HFF-Myc (cell line): ENCODE results near the gene HDAC8.

Source experiments
- DNase-seq: peaks from one replicate; pipeline ENCODE4 v3.0.0-alpha.2; 2011; ENCODE audit warnings: low read depth; ENCODE audit errors: extremely low read depth
- H3K4me3 ChIP-seq: replicated peaks from 2 replicates; pipeline ENCODE4 v1.5.1; 2011; ENCODE audit warnings: low read depth, mild to moderate bottlenecking, control low read depth, low read length
- TF ChIP-seq, protein P1 (sequence below): IDR thresholded peaks from 2 replicates; pipeline ENCODE4 v1.5.1; 2012; ENCODE audit warnings: mild to moderate bottlenecking, low read depth, low read length, control low read depth; ENCODE audit errors: missing control alignments

Gene HDAC8

DNA sequence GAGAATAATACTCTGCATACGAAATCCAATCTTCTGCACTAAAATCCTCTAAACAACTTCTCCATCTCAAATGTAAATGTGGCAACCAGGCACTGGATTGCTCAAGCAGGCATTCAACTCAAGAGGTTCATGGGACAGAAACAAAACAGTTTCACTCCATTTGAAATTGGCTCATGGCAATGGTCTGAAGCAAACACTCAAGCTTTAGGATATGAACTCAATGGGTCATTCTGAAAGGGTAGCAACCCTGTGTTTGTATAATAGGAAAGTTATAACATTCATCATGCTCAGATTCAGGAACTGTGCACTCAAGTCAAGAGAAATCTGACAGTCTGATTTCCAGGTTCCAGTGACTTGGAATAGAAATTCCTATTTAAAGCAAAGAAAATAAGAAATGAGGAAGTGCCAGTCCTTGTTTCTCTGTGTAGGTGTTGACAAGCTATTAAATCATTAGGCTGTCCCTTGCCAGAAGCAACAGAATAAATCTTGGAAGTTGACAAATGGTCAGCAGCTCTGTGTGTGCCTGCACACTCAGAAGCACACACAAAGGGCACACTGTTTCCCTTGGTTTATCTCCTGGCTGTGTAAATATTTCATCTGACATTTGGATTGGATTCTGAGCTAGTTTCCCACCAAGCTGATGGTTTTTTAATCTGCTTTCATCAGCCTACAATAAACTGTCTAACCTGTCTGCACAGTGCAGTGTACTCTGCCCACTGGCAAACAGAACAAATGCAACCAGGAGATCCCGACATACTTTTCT, 191.0 kb downstream of the HDAC8 start:
- TF ChIP-seq, protein P1, sequence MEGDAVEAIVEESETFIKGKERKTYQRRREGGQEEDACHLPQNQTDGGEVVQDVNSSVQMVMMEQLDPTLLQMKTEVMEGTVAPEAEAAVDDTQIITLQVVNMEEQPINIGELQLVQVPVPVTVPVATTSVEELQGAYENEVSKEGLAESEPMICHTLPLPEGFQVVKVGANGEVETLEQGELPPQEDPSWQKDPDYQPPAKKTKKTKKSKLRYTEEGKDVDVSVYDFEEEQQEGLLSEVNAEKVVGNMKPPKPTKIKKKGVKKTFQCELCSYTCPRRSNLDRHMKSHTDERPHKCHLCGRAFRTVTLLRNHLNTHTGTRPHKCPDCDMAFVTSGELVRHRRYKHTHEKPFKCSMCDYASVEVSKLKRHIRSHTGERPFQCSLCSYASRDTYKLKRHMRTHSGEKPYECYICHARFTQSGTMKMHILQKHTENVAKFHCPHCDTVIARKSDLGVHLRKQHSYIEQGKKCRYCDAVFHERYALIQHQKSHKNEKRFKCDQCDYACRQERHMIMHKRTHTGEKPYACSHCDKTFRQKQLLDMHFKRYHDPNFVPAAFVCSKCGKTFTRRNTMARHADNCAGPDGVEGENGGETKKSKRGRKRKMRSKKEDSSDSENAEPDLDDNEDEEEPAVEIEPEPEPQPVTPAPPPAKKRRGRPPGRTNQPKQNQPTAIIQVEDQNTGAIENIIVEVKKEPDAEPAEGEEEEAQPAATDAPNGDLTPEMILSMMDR = no peak
- no peak for DNase-seq
- no peak overlapping the region for H3K4me3 ChIP-seq

- DNase-seq = no peak
- no peak overlapping the region for H3K4me3 ChIP-seq
- TF ChIP-seq, protein P1 = no peak
These were observed 196.5 kb downstream of the HDAC8 start for GRCh38 chrX:72376124-72376523.

GRCh38 chrX:72373136-72373535, 199.5 kb downstream of the HDAC8 start:
- H3K4me3 ChIP-seq = no peak overlapping the region
- no peak for DNase-seq

GRCh38 chrX:72372735-72373134, 199.9 kb downstream of the HDAC8 start:
- TF ChIP-seq, protein P1 = no peak
- H3K4me3 ChIP-seq = no peak overlapping the region
- no peak for DNase-seq

More at GRCh38 chrX:72373136-72373535, 199.5 kb downstream of the HDAC8 start:
- TF ChIP-seq, protein P1 = no peak

DNA sequence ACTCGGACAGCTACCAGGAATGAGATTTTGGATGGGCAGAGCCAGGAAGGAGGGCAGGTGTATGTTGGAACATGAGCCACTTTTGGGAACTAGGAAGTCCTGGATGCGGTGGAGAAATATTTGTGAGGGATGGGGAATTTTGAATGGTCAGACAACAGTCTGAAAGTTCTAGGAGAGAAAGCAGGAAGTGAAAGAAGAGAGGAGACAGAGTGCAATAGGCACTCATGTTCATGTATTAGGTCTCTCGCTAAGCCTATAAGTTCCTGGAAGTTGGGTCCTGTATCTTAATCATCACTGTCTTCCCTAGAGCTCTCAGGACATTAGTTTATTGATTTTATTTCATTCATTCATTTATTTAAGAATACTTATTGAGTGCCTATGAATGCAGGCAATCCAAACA, 201.2 kb downstream of the HDAC8 start:
- no peak for DNase-seq
- TF ChIP-seq, protein P1 = no peak
- no peak overlapping the region for H3K4me3 ChIP-seq

DNA sequence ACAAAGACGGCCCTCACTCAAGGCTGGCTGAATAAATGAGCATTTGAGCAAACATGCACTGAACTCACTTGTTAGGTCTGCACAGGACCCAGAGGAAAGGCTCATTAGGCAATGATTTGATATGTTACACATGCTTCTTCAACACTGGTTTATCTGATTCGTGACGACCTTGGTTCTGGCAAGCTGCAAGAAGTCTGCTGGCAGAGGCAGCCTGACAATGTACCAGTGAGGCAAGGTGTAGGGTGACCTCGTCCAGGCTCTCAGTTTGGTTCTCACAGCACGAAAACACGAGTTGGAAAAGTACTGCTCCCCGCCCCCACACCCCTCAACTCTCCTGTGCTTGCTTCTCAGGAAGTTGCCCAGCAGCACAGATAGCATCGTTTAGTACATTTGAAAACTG, 203.8 kb downstream of the HDAC8 start:
- DNase-seq = no peak
- TF ChIP-seq, protein P1 = no peak
- no peak overlapping the region for H3K4me3 ChIP-seq
